Thyroid gland (tissue), 4 donors: Measurements from ENCODE around the gene C3AR1. TPM values are rescaled to one million over a fixed set of nuclear protein-coding genes. Genes with fewer than 3 reads are reported as not detected.

Experiments used
- DNase-seq, 2 donors: peaks; one replicate each; pipeline ENCODE4 v3.0.0-alpha.2; 2019
- H3K27ac ChIP-seq, 3 donors: fragments of 200-600 bp; sonication (generic); 1 replicate in 2 of 3; 2 replicates in 1 of 3; pipeline ENCODE4 v1.5.1; 2016 to 2019; ENCODE audit warnings: mild to moderate bottlenecking in 1 of 3, moderate library complexity in 1 of 3
- H3K27me3 ChIP-seq: fragments of 200-600 bp; sonication (generic); one replicate; pipeline ENCODE4 v1.5.1; 2019
- H3K36me3 ChIP-seq, 2 donors: fragments of 200-600 bp; sonication (generic); one replicate each; pipeline ENCODE4 v1.5.1; 2016 to 2019
- H3K4me1 ChIP-seq, 2 donors: fragments of 200-600 bp; sonication (generic); one replicate each; pipeline ENCODE4 v1.5.1; 2017 to 2019
- H3K4me3 ChIP-seq, 3 donors: fragments of 200-600 bp; sonication (generic); replicated peaks in 1 of 3; 1 replicate in 2 of 3; 2 replicates in 1 of 3; pipeline ENCODE4 v1.5.1; 2016; ENCODE audit warnings: mild to moderate bottlenecking in 1 of 3
- H3K9me3 ChIP-seq: fragments of 200-600 bp; sonication (generic); one replicate; pipeline ENCODE4 v1.5.1; 2017
- CTCF ChIP-seq, 6 experiments: fragments of 200-600 bp in 3 of 6; fragments of 450-650 bp in 3 of 6; sonication (generic) in 3 of 6; IDR thresholded peaks; one replicate each; pipeline ENCODE4 v1.5.1; 2016 to 2019; ENCODE audit warnings: antibody characterized with exemption in 6 of 6, mild to moderate bottlenecking in 2 of 6, inconsistent platforms in 1 of 6, moderate library complexity in 1 of 6
- POLR2A ChIP-seq, 2 donors: fragments of 450-650 bp; IDR thresholded peaks; one replicate each; pipeline ENCODE4 v1.6.1; 2017; ENCODE audit warnings: antibody characterized with exemption in 2 of 2, mild to moderate bottlenecking in 2 of 2, moderate library complexity in 1 of 2
- WGBS, 2 donors: methylation state at CpG; one replicate each; pipeline ENCODE4 v1.1.5; 2017; 5-methylcytosine and 5-hydroxymethylcytosine counted together
- intact Hi-C: fragments of 100-400 bp; cut with DNase I; formaldehyde crosslinking; loops from one replicate; pipeline ENCODE4 v1.15.1; 2023
- total RNA-seq, 4 donors: library from RNA; depleted of rRNA; stranded (reverse); fragments of >200 nt; gene quantifications; one replicate each; pipeline ENCODE4 v1.2.3, GENCODE V29; 2016

C3AR1 gene
- total RNA-seq, 4 donors from 2014 or later = 2.1 to 4.4 (median 2.9) TPM

GRCh38 chr12:8081251-8081920, 15.2 kb upstream of the C3AR1 start:
- peak; percentile 22 to 34 for DNase-seq
- Histone ChIP-seq H3K27ac (peak overlapping the region; percentile 86 to 96 (median 87)), H3K27me3 (no peaks in the 10 kb centered on the region), H3K4me1 (peaks cover 8 to 12% of the 10 kb centered on the region in 2 donors), H3K9me3 (no peaks in the 10 kb centered on the region), H3K36me3 (no peaks in the 10 kb centered on the region), H3K4me3 (peak overlapping the region; percentile 64 to 91 (median 77))
- 3 to 5% methylated on average over 15 of the region's 15 CpGs for WGBS, 2 donors
- TF ChIP-seq POLR2A (IDR thresholded peaks at IDR 0.05) = no peak
- no peak for TF ChIP-seq CTCF (IDR thresholded peaks at IDR 0.05)
- intact Hi-C loops = loop anchor here (5.0 kb wide), 1 partner anchor 49 kb away; the partner anchor contains the start of gene FOXJ2

- no peak for DNase-seq
- no peak overlapping the region for H3K4me3 ChIP-seq
- H3K27ac ChIP-seq = no peak overlapping the region
- H3K4me1 ChIP-seq = peaks cover 8 to 12% of the 10 kb centered on the region in 2 donors
- H3K9me3 ChIP-seq = no peaks in the 10 kb centered on the region
- intact Hi-C loops = loop anchor here (5.0 kb wide), 1 partner anchor 48 kb away; the partner anchor contains the start of gene FOXJ2
- no peaks in the 10 kb centered on the region for H3K27me3 ChIP-seq
- H3K36me3 ChIP-seq = no peaks in the 10 kb centered on the region
- TF ChIP-seq CTCF (IDR thresholded peaks at IDR 0.05) (no peak), POLR2A (IDR thresholded peaks at IDR 0.05) (no peak)
Observed at GRCh38 chr12:8080120-8080519, 14.0 kb upstream of the C3AR1 start.

GRCh38 chr12:8078916-8079315, 12.8 kb upstream of the C3AR1 start:
- Histone ChIP-seq H3K9me3 (no peaks in the 10 kb centered on the region), H3K27ac (no peak overlapping the region), H3K36me3 (no peaks in the 10 kb centered on the region), H3K27me3 (no peaks in the 10 kb centered on the region), H3K4me3 (no peak overlapping the region), H3K4me1 (peaks cover 8 to 12% of the 10 kb centered on the region in 2 donors)
- intact Hi-C loops = no loop called here
- DNase-seq = no peak
- TF ChIP-seq CTCF (IDR thresholded peaks at IDR 0.05) (no peak), POLR2A (IDR thresholded peaks at IDR 0.05) (no peak)
- WGBS, 2 donors = 79 to 86% methylated on average over 2 of the region's 2 CpGs

GRCh38 chr12:8078398-8078797, 12.2 kb upstream of the C3AR1 start:
- Histone ChIP-seq H3K27me3 (no peaks in the 10 kb centered on the region), H3K4me1 (peaks cover 6 to 12% of the 10 kb centered on the region in 2 donors), H3K27ac (no peak overlapping the region), H3K36me3 (no peaks in the 10 kb centered on the region), H3K9me3 (no peaks in the 10 kb centered on the region), H3K4me3 (no peak overlapping the region)
- DNase-seq = peak in 1 of 2 donors; percentile 9
- WGBS, 2 donors = 34 to 37% methylated on average over 4 of the region's 4 CpGs
- intact Hi-C loops = no loop called here
- TF ChIP-seq POLR2A (IDR thresholded peaks at IDR 0.05) = no peak
- TF ChIP-seq CTCF (IDR thresholded peaks at IDR 0.05) = peak in 2 of 6 experiments; percentile 24 to 28

- Histone ChIP-seq H3K4me3 (no peak overlapping the region), H3K27me3 (no peaks in the 10 kb centered on the region), H3K9me3 (no peaks in the 10 kb centered on the region), H3K27ac (no peak overlapping the region), H3K4me1 (peaks cover 0 to 8% of the 10 kb centered on the region in 2 donors), H3K36me3 (no peaks in the 10 kb centered on the region)
- no peak for DNase-seq
- no peak for TF ChIP-seq POLR2A (IDR thresholded peaks at IDR 0.05)
- TF ChIP-seq CTCF (IDR thresholded peaks at IDR 0.05) = no peak
- 71 to 86% methylated on average over 4 of the region's 4 CpGs for WGBS, 2 donors
- intact Hi-C loops = no loop called here
Observed at GRCh38 chr12:8077207-8077606, 11.0 kb upstream of the C3AR1 start.
